Activated naive CD4-positive, alpha-beta T cell treated with anti-CD3 and anti-CD28 coated beads, Interleukin-2, amount 50 U/mL, for 24 hours (primary cell): ENCODE results near the gene GAL3ST1.

Source experiments
- H3K27ac Mint-ChIP-seq: one replicate; pipeline ENCODE4 v1.8.0; 2021; ENCODE audit warnings: mild to moderate bottlenecking, mixed read lengths
- H3K27me3 Mint-ChIP-seq: one replicate; pipeline ENCODE4 v1.8.0; 2021; ENCODE audit warnings: mixed read lengths
- H3K36me3 Mint-ChIP-seq: one replicate; pipeline ENCODE4 v1.8.0; 2021; ENCODE audit warnings: mixed read lengths
- H3K4me1 Mint-ChIP-seq: one replicate; pipeline ENCODE4 v1.8.0; 2021; ENCODE audit warnings: mixed read lengths
- H3K4me3 Mint-ChIP-seq: one replicate; pipeline ENCODE4 v1.8.0; 2021; ENCODE audit warnings: mild to moderate bottlenecking, mixed read lengths
- H3K9me3 Mint-ChIP-seq: one replicate; pipeline ENCODE4 v1.8.0; 2021; ENCODE audit warnings: mixed read lengths

The GAL3ST1 gene

DNA sequence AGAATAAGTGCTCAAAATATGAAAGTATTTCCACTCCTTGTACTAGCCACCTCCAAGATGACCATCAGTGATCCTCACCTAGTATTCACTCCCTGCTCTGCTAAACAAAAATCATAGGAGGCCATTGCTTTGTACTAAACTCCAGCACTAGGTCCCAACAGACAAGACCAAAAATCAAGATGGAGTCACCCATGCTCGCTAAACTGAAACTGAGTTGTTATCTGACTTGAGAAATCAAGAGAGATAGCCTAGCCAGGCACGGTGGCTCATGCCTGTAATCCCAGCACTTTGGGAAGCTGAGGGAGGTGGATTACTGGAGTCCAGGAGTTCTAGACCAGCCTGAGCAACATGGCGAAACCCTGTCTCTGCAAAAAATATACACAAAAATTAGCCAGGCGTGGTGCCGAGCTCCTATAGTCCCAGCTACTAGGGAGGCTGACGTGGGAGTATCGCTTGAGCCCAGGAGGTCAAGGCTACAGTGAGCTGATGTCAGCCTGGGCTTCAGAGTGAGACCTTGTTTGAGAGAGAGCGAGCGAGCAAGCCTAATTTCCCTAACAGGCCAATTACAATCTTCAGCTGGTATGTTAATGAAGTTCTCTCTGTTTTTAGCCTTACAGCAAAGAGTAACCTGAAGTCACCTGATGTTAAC is 37.3 kb downstream of the GAL3ST1 start:
- Mint-ChIP-seq H3K4me3 (no peak overlapping the region), H3K9me3 (no peaks in the 10 kb centered on the region), H3K36me3 (no peaks in the 10 kb centered on the region)

DNA sequence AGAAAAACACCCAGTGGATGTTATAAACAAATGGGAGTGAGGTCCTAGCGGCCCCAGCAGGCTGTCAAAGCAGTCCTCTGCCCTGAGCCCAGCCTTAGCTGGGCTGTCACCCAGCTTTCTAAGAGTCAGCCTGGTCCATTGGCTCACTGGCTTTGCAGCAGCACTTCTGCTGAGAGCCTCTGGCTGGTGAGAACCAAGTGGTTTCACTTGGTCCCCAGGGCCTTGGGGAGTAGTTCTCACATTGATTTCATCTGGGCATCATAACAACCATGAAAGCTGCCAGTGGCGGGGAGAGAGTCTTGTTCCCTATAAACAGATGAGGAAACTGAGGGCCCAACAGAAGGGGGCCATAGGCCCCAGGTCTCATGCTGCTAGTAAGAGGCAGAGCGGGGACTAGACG is 39.3 kb downstream of the GAL3ST1 start:
- H3K4me1 Mint-ChIP-seq = no peaks in the 10 kb centered on the region
- no peaks in the 10 kb centered on the region for H3K36me3 Mint-ChIP-seq
- H3K4me3 Mint-ChIP-seq = no peak overlapping the region
- H3K27ac Mint-ChIP-seq = no peak overlapping the region
- H3K27me3 Mint-ChIP-seq = peaks cover 7% of the 10 kb centered on the region
- H3K9me3 Mint-ChIP-seq = no peaks in the 10 kb centered on the region

More for the DNA sequence above, 37.3 kb downstream of the GAL3ST1 start:
- Mint-ChIP-seq H3K4me1 (no peaks in the 10 kb centered on the region), H3K27ac (no peak overlapping the region), H3K27me3 (peaks cover 11% of the 10 kb centered on the region)

DNA sequence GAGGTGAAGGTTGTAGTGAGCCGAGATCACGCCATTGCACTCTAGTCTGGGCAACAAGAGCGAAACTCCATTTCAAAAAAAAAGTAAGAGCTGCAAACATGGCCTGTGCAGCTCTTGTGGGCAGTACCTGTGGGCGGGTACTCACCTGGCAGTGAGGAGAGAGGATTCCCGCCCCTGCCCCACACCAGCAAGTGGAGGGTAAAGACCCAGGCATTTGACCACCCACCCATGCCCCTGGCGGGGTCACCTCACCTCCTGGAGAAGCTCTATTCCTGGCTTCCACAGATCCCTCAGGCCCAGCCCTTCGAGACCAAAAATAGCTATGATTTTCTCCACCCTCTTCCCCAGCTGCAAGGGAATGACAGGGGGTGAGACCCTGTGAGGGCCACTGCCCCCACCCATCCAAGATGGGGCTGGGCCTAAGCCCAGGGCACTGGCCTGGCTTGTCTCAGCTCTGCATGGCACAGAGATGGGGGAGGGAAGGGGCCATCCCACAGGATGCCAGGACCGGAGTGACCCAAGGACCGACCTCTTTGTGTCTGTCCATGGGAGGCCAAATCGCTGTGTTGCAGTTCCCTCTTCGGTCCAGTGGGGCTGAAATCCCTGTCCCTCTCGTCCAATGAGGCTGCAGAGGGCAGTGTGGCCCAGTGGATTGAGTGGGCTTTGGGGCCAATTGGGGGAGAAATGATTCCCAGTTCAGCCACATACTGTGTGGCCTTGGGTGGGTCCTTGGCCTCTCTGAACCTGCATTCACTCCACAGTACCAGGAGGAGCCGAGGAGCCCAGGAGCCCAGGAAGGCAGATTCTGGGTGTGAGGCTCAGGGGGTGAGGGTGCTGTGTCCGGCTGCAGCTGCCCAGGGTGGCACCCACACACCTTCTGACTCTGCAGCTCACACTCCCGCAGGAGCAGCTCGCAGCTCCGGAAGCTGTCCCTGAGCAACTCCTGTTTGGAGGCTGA is 42.5 kb downstream of the GAL3ST1 start:
- H3K4me3 Mint-ChIP-seq = no peak overlapping the region
- no peak overlapping the region for H3K27ac Mint-ChIP-seq
- peaks cover 2% of the 10 kb centered on the region for H3K27me3 Mint-ChIP-seq
- H3K4me1 Mint-ChIP-seq = no peaks in the 10 kb centered on the region
- no peaks in the 10 kb centered on the region for H3K9me3 Mint-ChIP-seq
- H3K36me3 Mint-ChIP-seq = no peaks in the 10 kb centered on the region

DNA sequence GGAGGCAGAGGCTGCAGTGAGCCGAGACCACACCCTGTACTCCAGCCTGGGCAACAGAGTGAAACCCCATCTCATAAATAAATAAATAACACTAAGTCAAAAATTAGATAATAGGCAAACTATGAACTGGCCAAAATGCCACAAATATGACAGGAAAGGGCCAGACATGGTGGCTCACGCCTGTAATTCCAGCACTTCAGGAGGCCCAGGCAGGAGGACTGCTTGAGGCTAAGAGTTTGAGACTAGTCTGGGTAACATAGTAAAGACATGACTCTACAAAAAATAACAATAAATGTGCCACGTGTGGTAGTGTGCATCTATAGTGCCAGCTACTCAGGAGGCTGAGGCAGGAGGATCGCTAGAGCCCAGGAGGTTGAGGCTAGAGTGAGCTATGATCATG is 47.8 kb downstream of the GAL3ST1 start:
- Mint-ChIP-seq H3K36me3 (no peaks in the 10 kb centered on the region), H3K27me3 (peaks cover 1% of the 10 kb centered on the region), H3K4me3 (no peak overlapping the region), H3K4me1 (no peaks in the 10 kb centered on the region), H3K27ac (no peak overlapping the region), H3K9me3 (no peaks in the 10 kb centered on the region)

DNA sequence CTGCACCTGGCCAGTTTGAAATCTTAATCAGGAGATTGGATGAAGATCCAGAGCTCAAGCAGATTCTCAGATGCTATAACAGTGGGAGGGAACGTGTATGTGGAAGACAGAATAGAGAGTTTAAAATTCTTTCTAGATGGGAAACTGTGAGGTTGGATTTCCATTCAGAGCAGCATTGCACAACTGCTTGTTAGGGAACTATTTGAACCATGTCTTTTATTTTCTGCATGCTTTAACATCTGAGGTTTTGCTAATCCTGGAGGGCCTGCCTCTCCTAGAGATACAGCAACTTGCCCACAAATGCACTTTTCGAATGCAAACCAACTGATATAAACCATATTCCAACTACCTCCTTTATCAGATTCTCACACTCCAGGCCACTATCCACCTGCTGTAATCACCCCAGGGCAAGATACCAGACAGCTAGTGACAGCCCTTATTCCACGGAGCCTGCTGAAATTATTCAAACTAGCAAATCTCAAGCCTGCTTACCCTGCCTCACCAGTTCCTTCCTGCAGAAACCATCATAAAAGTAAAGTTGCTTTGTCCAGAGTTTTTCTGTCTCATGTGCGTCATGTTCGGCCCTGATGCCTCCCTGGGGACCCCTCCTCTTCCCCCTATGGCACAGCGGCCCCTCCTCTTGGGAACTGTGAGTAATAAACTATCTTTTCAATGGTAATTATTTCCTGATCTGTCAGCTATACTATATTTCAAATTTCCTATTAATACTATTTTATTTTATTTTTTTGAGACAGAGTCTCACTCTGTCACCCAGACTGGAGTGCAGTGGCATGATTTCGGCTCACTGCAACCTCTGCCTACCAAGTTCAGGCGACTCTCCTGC is 50.6 kb downstream of the GAL3ST1 start:
- Mint-ChIP-seq H3K9me3 (no peaks in the 10 kb centered on the region), H3K27ac (no peak overlapping the region), H3K27me3 (peaks cover 1% of the 10 kb centered on the region), H3K4me3 (no peak overlapping the region), H3K36me3 (no peaks in the 10 kb centered on the region), H3K4me1 (no peaks in the 10 kb centered on the region)

DNA sequence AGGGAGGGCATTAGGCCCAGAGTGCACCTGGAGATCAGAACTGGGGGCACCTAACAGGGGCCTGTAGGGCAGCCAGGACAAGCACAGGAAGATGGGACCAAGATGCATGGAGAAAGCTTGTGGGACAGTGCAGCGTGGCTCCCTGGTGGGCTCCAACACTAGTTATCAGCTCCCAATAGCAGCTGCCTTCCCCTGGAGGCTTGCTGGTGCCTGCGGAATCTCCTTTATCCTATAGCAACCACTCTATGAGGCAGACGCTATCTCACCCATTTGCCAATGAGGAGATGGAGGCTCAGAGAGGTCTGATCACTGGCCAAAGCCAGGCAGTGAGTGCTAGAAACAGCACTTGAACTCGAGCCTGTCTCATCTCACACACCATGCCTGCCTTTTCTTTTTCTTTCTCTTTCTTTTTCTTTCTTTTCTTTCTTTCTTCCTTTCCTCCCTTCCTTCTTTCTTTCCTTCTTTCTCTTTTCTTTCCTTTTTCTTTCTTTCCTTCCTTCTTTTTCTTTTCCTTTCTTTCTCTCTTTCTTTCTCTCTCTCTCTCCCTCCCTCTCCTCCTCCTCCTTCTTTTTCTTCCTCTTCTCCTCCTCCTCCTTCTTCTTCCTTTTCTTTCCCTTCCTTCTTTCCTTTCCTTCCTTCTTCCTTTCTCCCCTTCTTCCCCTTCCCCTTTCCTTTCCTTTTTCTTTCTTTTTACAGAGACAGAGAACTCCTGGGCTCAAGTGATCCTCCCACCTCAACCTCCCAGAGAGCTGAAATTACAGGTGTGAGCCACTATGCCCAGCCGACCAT is 52.9 kb downstream of the GAL3ST1 start:
- Mint-ChIP-seq H3K27ac (no peak overlapping the region), H3K9me3 (no peaks in the 10 kb centered on the region), H3K4me3 (no peak overlapping the region), H3K27me3 (peaks cover 1% of the 10 kb centered on the region), H3K36me3 (no peaks in the 10 kb centered on the region), H3K4me1 (no peaks in the 10 kb centered on the region)

DNA sequence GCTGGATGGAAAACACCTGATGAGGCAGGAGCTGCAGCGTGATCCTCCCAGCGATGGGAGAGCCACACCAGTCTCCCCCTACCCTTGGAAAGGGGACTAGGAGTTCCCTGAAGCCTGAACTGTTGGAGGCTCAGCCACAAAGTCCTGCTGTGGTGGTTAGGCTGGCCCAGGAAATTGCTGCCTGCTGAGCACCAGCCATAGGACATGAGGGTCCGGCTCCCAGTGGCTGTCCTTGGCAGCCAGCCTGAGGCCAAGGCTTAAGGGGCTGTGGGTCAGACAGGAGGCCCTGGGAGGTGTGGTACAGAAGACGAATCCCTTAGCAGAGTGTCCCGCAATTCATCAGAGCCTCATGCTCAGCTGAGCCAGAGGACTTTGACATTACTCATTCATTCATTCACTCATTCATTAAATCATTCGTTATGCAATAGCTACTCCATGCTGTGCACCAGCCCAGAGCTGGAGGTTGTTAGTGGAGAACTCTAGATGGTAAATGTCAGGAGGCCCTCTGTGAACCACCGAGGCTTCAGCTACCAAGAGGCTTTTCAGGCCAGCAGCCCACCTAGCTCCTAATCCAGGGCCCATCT is 54.5 kb downstream of the GAL3ST1 start:
- H3K9me3 Mint-ChIP-seq = no peaks in the 10 kb centered on the region
- H3K27me3 Mint-ChIP-seq = peaks cover 1% of the 10 kb centered on the region
- no peak overlapping the region for H3K4me3 Mint-ChIP-seq
- H3K27ac Mint-ChIP-seq = no peak overlapping the region
- no peaks in the 10 kb centered on the region for H3K36me3 Mint-ChIP-seq
- H3K4me1 Mint-ChIP-seq = no peaks in the 10 kb centered on the region

DNA sequence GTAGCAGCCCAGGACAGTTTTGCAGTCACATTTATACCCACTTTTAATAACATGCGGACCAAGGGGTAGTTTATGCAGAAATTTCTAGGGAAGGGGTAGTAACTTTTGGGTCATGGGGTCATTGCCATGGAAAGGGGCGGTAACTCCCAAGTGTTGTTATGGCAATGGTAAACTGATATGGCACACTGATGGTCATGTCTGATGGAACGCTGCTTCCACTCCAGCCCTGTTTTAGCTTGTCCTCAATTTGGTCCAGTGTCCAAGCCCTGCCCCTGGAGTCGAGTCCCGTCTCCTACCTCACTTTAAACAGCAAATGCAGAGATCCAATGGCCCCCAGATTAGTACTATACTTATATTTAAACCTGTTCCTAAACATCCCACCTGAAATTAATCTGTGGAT is 57.7 kb downstream of the GAL3ST1 start:
- Mint-ChIP-seq H3K4me3 (no peak overlapping the region), H3K36me3 (no peaks in the 10 kb centered on the region), H3K4me1 (no peaks in the 10 kb centered on the region), H3K27me3 (no peaks in the 10 kb centered on the region), H3K27ac (no peak overlapping the region), H3K9me3 (no peaks in the 10 kb centered on the region)

DNA sequence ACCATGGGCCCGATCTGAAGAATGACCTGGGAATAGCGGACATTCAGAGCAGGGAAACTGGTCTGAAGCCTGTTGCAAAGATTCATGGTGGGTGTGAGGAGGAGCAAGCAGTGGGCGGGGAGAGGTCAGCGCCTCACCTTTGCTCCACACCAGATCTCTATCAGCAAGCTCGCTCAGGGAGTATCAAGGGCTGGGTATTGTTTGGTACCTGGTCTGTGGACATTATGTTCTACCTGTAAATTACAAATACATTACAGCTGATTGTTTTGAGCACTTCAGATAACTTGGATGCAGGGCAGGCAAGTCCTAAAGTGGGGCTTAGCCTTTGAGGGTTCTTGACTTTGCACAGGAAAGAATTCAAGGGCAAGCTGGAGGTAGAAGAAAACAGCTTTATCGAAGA is 58.2 kb downstream of the GAL3ST1 start:
- H3K36me3 Mint-ChIP-seq = no peaks in the 10 kb centered on the region
- H3K4me1 Mint-ChIP-seq = no peaks in the 10 kb centered on the region
- H3K9me3 Mint-ChIP-seq = no peaks in the 10 kb centered on the region
- H3K27ac Mint-ChIP-seq = no peak overlapping the region
- H3K27me3 Mint-ChIP-seq = no peaks in the 10 kb centered on the region
- no peak overlapping the region for H3K4me3 Mint-ChIP-seq

DNA sequence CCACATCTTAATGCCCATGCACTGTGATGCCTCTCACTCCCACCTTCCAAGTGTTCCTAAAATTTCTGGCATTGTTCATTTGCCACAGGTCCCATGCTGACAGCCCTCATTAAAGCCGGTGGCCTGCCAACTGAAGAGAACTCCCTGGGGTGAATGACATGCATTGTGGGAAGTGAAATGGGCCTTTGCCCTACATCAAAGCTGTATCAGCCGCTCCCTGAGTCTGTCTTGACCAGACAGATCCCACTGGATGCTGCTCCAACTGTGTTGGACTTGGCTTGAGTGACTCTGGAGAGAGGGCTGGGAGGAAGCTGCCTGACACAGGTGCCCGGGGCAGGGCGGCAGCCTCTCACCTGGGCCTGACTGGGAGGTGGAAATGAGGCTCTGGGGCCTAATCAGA is 60.2 kb downstream of the GAL3ST1 start:
- Mint-ChIP-seq H3K4me1 (no peaks in the 10 kb centered on the region), H3K4me3 (no peak overlapping the region), H3K27ac (no peak overlapping the region), H3K36me3 (no peaks in the 10 kb centered on the region), H3K9me3 (no peaks in the 10 kb centered on the region), H3K27me3 (no peaks in the 10 kb centered on the region)

DNA sequence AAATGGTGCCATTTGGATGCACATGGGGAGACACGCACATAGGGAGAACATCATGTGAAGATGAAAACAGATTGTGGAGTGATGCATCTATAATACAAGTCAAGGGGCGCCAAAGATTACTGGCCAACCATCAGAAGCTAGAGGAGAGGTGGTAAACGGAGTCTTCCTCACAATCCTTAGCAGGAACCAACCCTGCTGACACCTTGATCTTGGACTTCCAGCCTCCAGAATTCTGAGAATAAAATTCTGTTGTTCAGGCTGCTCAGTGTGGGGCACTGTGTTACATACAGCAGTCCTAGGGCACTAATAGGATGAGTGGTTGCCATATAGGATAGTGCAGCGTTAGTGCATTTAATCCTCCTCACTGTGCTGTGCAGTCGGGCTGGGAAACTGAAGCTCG is 61.0 kb downstream of the GAL3ST1 start:
- Mint-ChIP-seq H3K27me3 (no peaks in the 10 kb centered on the region), H3K4me3 (no peak overlapping the region), H3K4me1 (no peaks in the 10 kb centered on the region), H3K27ac (no peak overlapping the region), H3K36me3 (no peaks in the 10 kb centered on the region), H3K9me3 (no peaks in the 10 kb centered on the region)

DNA sequence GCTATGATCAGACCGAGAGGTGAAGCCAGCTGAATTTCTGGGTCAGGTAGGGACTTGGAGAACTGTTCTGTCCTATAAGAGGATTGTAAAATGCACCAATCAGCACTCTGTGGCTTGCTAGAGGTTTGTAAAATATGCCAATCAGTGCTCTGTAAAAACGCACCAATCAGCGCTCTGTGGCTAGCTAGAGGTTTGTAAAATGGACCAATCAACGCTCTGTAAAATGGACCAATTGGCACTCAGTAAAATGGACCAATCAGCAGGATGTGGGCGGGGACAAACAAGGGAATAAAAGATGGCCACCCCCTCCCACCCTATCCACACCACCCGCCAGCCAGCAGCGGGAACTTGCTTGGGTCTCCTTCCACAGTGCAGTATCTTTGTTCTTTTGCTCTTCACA is 62.6 kb downstream of the GAL3ST1 start:
- H3K4me3 Mint-ChIP-seq = no peak overlapping the region
- H3K27me3 Mint-ChIP-seq = peaks cover 2% of the 10 kb centered on the region
- no peaks in the 10 kb centered on the region for H3K36me3 Mint-ChIP-seq
- no peak overlapping the region for H3K27ac Mint-ChIP-seq
- H3K9me3 Mint-ChIP-seq = no peaks in the 10 kb centered on the region
- no peaks in the 10 kb centered on the region for H3K4me1 Mint-ChIP-seq

DNA sequence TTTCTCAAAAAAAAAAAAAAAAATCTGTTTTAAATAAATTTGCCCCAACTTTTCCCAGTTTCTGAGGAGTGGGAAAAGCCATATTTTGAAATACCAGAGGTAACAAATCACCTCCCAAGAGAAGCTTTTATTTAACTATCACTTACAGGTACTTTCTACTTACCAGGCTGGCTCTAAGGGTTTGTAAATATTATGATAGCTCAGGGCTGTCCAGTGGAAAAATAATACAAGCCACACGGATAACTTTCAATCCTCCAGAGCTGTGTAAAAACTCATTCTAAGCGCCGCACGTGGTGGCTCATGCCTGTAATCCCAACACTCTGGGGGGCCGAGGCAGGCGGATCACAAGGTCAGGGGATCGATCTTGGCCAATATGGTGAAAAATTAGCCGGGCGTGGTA is 63.4 kb downstream of the GAL3ST1 start:
- Mint-ChIP-seq H3K9me3 (no peaks in the 10 kb centered on the region), H3K4me1 (no peaks in the 10 kb centered on the region), H3K27ac (no peak overlapping the region), H3K36me3 (no peaks in the 10 kb centered on the region), H3K27me3 (peaks cover 7% of the 10 kb centered on the region), H3K4me3 (no peak overlapping the region)

DNA sequence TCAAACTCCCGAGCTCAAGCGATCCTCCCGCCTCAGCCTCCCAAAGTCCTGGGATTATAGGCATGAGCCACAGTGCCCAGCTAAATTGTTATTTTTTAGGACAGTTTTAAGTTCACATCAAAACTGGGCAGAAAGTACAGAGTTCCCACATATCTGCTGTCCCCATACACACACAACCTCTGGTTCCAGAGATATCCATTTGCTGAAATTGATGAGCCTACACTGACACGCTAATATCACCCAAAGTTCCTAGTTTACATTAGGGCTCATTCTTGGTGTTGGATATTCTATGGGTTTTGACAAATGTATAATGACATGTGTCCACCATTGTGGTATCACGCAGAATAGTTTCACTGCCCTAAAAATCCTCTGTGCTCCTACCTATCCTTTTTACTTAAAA is 66.2 kb downstream of the GAL3ST1 start:
- H3K9me3 Mint-ChIP-seq = no peaks in the 10 kb centered on the region

DNA sequence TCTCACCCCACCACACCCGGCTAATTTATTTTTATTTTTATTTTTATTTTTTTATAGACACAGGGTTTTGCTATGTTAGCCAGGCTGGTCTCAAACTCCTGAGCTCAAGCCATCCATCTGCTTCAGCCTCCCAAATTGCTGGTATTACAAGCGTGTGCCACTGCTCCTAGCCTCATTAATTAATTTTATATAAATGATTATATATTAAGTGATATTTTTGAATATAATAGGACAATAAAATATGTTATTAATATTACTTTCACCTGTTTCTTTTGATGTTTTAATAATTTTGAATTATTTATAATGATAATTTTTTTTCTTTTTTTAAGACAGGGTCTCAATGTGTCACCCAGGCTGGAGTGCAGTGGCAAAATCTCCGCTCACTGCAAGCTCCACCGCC is 66.8 kb downstream of the GAL3ST1 start:
- H3K9me3 Mint-ChIP-seq = no peaks in the 10 kb centered on the region
- H3K27ac Mint-ChIP-seq = no peak overlapping the region
- H3K4me1 Mint-ChIP-seq = no peaks in the 10 kb centered on the region
- H3K4me3 Mint-ChIP-seq = no peak overlapping the region
- H3K27me3 Mint-ChIP-seq = peaks cover 22% of the 10 kb centered on the region
- H3K36me3 Mint-ChIP-seq = no peaks in the 10 kb centered on the region

More for the DNA sequence above, 66.2 kb downstream of the GAL3ST1 start:
- Mint-ChIP-seq H3K36me3 (no peaks in the 10 kb centered on the region), H3K4me1 (no peaks in the 10 kb centered on the region), H3K4me3 (no peak overlapping the region), H3K27me3 (peaks cover 19% of the 10 kb centered on the region), H3K27ac (no peak overlapping the region)
